A673 (cell line): ENCODE results near the gene VAC14. TPM values are rescaled to one million over a fixed set of nuclear protein-coding genes. Genes with fewer than 3 reads are reported as not detected.

Experiments
- BruUV-seq: library from RNA; stranded (reverse); fragments of 400-500 nt; replicated peaks from 2 replicates; lab custom pipeline; 2021; lab: Mats Ljungman, UMichigan
- CTCF ChIA-PET: fragments of 300-600 bp; sonication (Branson Sonifier 250); formaldehyde crosslinking; loops from one replicate; lab custom pipeline; 2022; ENCODE audit warnings: antibody characterized with exemption; lab: Charles Lee
- POLR2A ChIA-PET: fragments of 300-600 bp; sonication (Branson Sonifier 250); formaldehyde crosslinking; loops from one replicate; lab custom pipeline; 2022; ENCODE audit warnings: antibody characterized with exemption; ENCODE audit not compliant: low non-redundant PET; lab: Charles Lee
- DNase-seq: peaks from one replicate; pipeline ENCODE4 v3.0.0-alpha.2; 2015; ENCODE audit warnings: low spot score
- H3K27ac ChIP-seq: fragments of 200-600 bp; sonication (generic); 2 replicates; pipeline ENCODE4 v1.5.1; 2016; ENCODE audit warnings: mixed run types, low read depth, mild to moderate bottlenecking, mixed read lengths, antibody characterized with exemption, low read length; ENCODE audit not compliant: poor library complexity, severe bottlenecking
- H3K27me3 ChIP-seq: fragments of 200-600 bp; sonication (generic); replicated peaks from 2 replicates; pipeline ENCODE4 v1.6.1; 2017; ENCODE audit warnings: mixed run types, low read depth, mild to moderate bottlenecking, mixed read lengths, antibody characterized with exemption, low read length; ENCODE audit not compliant: insufficient read depth, poor library complexity
- H3K36me3 ChIP-seq: fragments of 200-600 bp; sonication (generic); 2 replicates; pipeline ENCODE4 v1.6.1; 2016; ENCODE audit warnings: mixed run types, mild to moderate bottlenecking, mixed read lengths, antibody characterized with exemption, low read length; ENCODE audit not compliant: insufficient read depth, poor library complexity, severe bottlenecking
- H3K4me1 ChIP-seq: fragments of 200-600 bp; sonication (generic); 2 replicates; pipeline ENCODE4 v1.6.1; 2017; ENCODE audit warnings: mixed run types, mild to moderate bottlenecking, mixed read lengths, antibody characterized with exemption, low read length; ENCODE audit not compliant: insufficient read depth, poor library complexity, severe bottlenecking
- H3K4me3 ChIP-seq: fragments of 200-600 bp; sonication (generic); 2 replicates; pipeline ENCODE4 v1.5.1; 2016; ENCODE audit warnings: low read depth, mixed run types, mild to moderate bottlenecking, mixed read lengths, low read length; ENCODE audit not compliant: poor library complexity, severe bottlenecking
- H3K9me3 ChIP-seq: fragments of 200-600 bp; sonication (generic); 2 replicates; pipeline ENCODE4 v1.6.1; 2016; ENCODE audit warnings: mixed run types, low read depth, mild to moderate bottlenecking, mixed read lengths, antibody characterized with exemption, low read length; ENCODE audit not compliant: poor library complexity, severe bottlenecking
- EZH2 ChIP-seq: fragments of 200-600 bp; sonication (generic); IDR thresholded peaks from 2 replicates; pipeline ENCODE4 v1.6.1; 2017; ENCODE audit warnings: borderline replicate concordance, low read depth, mild to moderate bottlenecking, mixed read lengths, antibody characterized with exemption, low read length; ENCODE audit not compliant: poor library complexity, severe bottlenecking
- intact Hi-C: fragments of 100-400 bp; cut with micrococcal nuclease; formaldehyde crosslinking; loops from one replicate; pipeline ENCODE4 v1.10.0; 2022; ENCODE audit not compliant: unreplicated experiment
- total RNA-seq: library from RNA; stranded (reverse); gene quantifications from 2 replicates; pipeline ENCODE4 v1.2.3, GENCODE V29; 2021
- TF ChIP-seq, protein P1 (sequence below): fragments of 300-800, 200-600 bp; sonication (generic); conservative IDR thresholded peaks from 2 replicates; pipeline ENCODE4 v1.5.1; 2017; ENCODE audit warnings: low read depth, mild to moderate bottlenecking, antibody characterized with exemption, low read length, moderate library complexity, mixed read lengths

The VAC14 gene
- total RNA-seq, 1 experiment from 2014 or later, result 46.6 TPM

DNA sequence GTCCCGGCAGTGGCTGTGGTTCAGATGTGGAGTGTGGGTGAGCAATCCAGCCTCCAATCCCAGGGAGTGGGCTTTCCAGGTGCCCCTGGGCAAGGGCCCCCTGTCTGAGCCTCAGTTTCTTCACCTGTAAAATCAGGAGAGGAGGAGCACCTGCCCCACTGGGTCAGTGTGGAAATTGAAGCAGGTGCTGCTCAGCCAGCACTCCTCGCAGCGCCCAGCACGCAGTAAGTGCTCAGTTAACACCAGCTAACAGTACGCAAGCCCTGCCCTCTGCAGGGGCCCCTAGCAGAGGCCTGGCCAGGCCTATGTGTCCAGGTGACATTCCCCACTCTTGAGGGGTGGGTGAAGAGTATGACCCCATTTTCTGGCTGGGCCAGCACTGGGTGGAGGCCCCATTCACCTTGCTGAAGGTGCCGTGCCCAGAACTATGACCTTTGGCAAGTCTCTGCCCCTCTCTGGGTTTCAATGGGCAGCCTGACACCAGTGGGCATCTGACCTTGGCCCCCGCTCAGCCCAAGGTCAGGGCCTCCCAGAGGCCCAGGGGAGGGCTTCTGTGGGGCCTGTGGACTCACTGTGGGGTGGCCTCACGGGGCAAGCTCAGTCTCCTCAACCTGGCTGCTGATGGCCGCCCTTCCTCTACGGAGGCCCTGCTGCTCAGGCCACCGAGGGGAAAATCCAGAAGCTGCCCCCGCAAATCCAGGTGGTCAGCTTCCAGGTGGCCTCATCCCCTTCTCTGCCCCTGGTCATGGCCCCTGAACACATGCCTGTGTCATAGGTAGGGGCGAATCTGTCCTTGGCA, 117.6 kb downstream of the VAC14 start:
- Histone ChIP-seq H3K4me1 (peaks cover 28% of the 10 kb centered on the region), H3K27ac (peak overlapping the region; percentile 16), H3K4me3 (no peak overlapping the region), H3K27me3 (no peaks in the 10 kb centered on the region), H3K36me3 (peaks cover 19% of the 10 kb centered on the region), H3K9me3 (no peaks in the 10 kb centered on the region)
- no TSS peak for BruUV-seq
- POLR2A ChIA-PET, result no interaction called here
- no peak for TF ChIP-seq EZH2
- TF ChIP-seq, protein P1, sequence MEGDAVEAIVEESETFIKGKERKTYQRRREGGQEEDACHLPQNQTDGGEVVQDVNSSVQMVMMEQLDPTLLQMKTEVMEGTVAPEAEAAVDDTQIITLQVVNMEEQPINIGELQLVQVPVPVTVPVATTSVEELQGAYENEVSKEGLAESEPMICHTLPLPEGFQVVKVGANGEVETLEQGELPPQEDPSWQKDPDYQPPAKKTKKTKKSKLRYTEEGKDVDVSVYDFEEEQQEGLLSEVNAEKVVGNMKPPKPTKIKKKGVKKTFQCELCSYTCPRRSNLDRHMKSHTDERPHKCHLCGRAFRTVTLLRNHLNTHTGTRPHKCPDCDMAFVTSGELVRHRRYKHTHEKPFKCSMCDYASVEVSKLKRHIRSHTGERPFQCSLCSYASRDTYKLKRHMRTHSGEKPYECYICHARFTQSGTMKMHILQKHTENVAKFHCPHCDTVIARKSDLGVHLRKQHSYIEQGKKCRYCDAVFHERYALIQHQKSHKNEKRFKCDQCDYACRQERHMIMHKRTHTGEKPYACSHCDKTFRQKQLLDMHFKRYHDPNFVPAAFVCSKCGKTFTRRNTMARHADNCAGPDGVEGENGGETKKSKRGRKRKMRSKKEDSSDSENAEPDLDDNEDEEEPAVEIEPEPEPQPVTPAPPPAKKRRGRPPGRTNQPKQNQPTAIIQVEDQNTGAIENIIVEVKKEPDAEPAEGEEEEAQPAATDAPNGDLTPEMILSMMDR, result no peak
- intact Hi-C loops, result loop anchor here (10.0 kb wide), 1 partner anchor 681 kb away; no protein-coding TSS in a partner anchor
- CTCF ChIA-PET, result no interaction called here
- no peak for DNase-seq

DNA sequence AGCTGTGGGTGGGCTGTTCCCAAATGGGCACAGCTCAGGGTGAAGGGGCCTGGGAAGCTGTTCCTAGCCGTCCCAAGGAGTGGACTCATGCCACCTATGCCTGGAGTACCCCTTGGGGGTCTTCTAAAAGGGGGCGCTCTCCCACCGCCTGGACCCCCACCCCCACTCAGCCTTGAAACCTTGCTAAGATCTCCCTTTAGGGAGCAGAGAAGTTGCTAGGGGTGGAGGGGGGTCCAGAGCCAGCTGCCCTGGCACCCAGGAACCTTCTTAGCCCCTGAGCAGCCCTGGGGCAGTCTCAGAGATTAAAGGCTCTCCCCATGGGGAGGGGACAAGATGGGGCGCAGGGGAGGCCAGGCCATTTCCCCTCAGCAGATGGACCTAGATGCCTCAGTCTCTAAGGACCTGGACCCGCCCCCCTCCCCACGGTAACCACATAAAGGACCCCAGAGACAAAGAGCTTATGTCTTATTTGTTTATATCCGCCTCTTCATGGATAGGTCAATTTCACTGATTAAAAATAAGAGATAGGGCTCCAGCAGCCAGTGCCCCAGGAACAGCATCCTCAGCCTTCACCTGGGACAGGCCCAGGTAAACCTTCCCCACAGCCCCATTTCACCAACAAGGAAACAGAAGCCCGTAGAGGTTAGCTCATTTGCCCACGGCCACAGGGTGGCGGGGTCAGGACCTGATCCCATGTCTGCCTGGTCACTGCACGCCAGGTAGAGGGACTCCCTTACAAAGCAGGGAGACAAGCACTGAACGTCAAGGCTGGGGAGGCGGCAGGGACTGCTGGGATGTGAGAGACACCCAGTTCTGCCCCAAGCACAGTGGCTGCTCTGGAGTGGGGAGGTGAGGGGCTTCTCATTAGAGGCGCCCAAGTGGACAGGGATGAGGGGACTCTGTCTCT, 118.5 kb downstream of the VAC14 start:
- no TSS peak for BruUV-seq
- no peak for DNase-seq
- Histone ChIP-seq H3K36me3 (peaks cover 23% of the 10 kb centered on the region), H3K4me1 (peaks cover 22% of the 10 kb centered on the region), H3K9me3 (no peaks in the 10 kb centered on the region), H3K4me3 (no peak overlapping the region), H3K27me3 (no peaks in the 10 kb centered on the region), H3K27ac (no peak overlapping the region)
- ChIA-PET CTCF (no interaction called here), POLR2A (no interaction called here)
- intact Hi-C loops, result loop anchor here (10.0 kb wide), 1 partner anchor 682 kb away; no protein-coding TSS in a partner anchor
- TF ChIP-seq EZH2, result no peak
- TF ChIP-seq, protein P1, result no peak

DNA sequence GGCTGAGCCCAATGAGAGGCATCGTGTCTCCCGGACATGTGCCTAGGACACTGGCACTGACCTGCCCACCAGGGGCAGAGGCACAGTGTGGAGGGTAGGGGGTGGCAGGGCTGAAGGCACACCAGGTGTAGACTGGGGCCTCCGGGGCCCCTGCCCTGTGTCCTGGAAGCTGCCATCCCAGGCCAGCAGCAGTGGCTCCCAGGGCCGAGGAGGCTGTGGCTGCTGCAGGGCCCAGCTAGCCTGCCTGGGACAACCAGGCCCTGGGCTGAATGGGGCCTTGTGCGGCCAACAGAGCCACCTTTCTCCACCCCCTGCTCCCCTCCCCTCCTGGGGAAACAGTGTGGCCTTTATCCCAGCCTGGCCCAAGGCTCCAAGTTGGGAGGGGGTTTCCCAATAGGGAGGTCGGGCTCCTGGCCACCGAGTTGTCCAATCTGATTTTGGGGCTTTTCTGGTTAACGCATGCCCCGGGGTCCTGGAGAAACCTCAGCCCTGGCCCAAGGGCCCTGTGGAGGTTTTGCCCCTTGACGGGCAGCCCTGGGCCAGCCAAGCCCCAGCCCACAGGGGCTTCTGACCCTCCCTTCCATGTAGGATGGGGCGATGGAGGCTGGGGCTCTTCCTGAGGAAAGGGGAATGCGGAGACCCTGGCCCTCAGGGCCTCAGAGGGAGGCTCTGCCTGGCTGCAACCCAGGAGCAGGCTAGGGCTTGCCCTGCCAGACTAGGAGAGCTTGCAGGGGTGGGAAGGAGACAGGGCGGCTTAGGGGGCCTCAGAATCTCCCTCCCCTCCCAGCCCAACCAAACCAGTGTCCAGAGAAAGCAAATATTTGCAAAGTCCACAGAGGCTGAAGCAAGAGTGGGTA, 119.3 kb downstream of the VAC14 start:
- no peak overlapping the region for H3K4me3 ChIP-seq
- no TSS peak for BruUV-seq
- no peaks in the 10 kb centered on the region for H3K9me3 ChIP-seq
- no peak for DNase-seq
- intact Hi-C loops, result loop anchor here (2.0 to 10.0 kb wide), 2 partner anchors 89 to 683 kb away; no protein-coding TSS in a partner anchor
- H3K36me3 ChIP-seq, result peaks cover 27% of the 10 kb centered on the region
- H3K27me3 ChIP-seq, result no peaks in the 10 kb centered on the region
- no peak for TF ChIP-seq EZH2
- TF ChIP-seq, protein P1, result no peak
- H3K4me1 ChIP-seq, result peaks cover 17% of the 10 kb centered on the region
- POLR2A ChIA-PET, result no interaction called here
- CTCF ChIA-PET, result interaction anchor here (3.3 kb wide), 1 partner anchor 90 kb away, joined by 21 read pairs; no protein-coding TSS in a partner anchor
- peak overlapping the region; percentile 42 for H3K27ac ChIP-seq
